Tibial nerve (tissue), 3 donors: ENCODE measurements around the gene XYLT1.

Experiments used
- CTCF ChIP-seq, 5 experiments: fragments of 200-600 bp in 3 of 5; fragments of 450-650 bp in 2 of 5; sonication (generic) in 3 of 5; IDR thresholded peaks; one replicate each; pipeline ENCODE4 v1.5.1; 2016 to 2019; ENCODE audit warnings: antibody characterized with exemption in 5 of 5, mild to moderate bottlenecking in 3 of 5, moderate library complexity in 2 of 5
- POLR2A ChIP-seq, 2 donors: fragments of 450-650 bp; IDR thresholded peaks; one replicate each; pipeline ENCODE4 v1.6.1; 2017; ENCODE audit warnings: antibody characterized with exemption in 2 of 2, mild to moderate bottlenecking in 2 of 2, moderate library complexity in 2 of 2

DNA sequence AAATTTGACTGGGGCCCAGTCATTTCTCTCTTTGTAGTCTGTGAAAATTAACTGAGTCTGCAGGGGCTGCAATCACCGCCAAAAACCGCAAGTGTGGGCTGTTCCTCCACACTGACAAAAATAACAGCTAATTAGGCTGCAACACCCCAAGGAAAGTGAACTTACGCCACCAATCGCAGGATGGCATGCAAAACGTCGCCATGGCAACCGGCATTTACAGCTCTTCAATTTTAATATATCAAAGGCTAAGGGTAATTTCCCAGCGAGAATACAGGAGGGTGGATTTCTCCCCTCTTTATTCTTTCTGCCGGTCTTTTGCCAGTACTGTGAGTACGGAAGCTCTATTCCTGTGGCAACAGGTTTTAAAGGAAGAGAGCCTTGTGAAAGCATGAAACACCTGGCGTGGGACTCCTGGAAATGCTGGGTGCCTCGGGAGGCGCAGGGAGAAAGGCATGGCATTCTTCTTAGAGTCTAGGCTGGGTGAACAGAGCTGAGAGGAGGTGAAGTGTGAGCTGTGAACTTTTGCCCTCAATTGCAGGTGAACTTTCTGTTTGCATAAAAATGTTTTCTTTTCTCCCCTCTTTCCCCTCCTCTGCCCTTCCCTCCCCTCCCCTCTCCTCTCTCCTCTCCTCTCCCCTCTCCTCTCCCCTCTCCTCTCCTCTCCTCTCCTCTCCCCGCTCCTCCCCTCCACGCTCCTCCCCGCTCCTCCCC, 399.7 kb downstream of the XYLT1 start:
- TF ChIP-seq CTCF (IDR thresholded peaks at IDR 0.05) (no peak), POLR2A (IDR thresholded peaks at IDR 0.05) (no peak)
